ENCODE measurements around the gene CCL28.

Gene CCL28

GRCh38 chr5:43401827-43402226 lies 10.4 kb downstream of the CCL28 start:
- Mint-ChIP-seq H3K4me1 (no peaks in the 10 kb centered on the region), H3K36me3 (ENCODE audit: low read depth) (no peaks in the 10 kb centered on the region), H3K4me3 (no peak overlapping the region), H3K9me3 (peaks cover 26% of the 10 kb centered on the region), H3K27me3 (ENCODE audit: low read depth, poor library complexity) (peaks cover 15% of the 10 kb centered on the region), H3K27ac (no peak overlapping the region)
- no peak for DNase-seq
- no peak for TF ChIP-seq CTCF (IDR thresholded peaks at IDR 0.05)

- no peak overlapping the region for H3K4me3 Mint-ChIP-seq
- no peaks in the 10 kb centered on the region for H3K4me1 Mint-ChIP-seq
- DNase-seq, result no peak
- TF ChIP-seq CTCF (IDR thresholded peaks at IDR 0.05), result no peak
- H3K27me3 Mint-ChIP-seq (ENCODE audit: low read depth, poor library complexity), result peaks cover 16% of the 10 kb centered on the region
- no peaks in the 10 kb centered on the region for H3K36me3 Mint-ChIP-seq (ENCODE audit: low read depth)
- H3K27ac Mint-ChIP-seq, result no peak overlapping the region
- H3K9me3 Mint-ChIP-seq, result peaks cover 27% of the 10 kb centered on the region
Measured at GRCh38 chr5:43400082-43400481, 12.1 kb downstream of the CCL28 start.

GRCh38 chr5:43396762-43397304 lies 15.4 kb downstream of the CCL28 start:
- no peaks in the 10 kb centered on the region for H3K4me1 Mint-ChIP-seq
- no peaks in the 10 kb centered on the region for H3K36me3 Mint-ChIP-seq (ENCODE audit: low read depth)
- no peak for TF ChIP-seq CTCF (IDR thresholded peaks at IDR 0.05)
- H3K27me3 Mint-ChIP-seq (ENCODE audit: low read depth, poor library complexity), result peaks cover 8% of the 10 kb centered on the region
- H3K4me3 Mint-ChIP-seq, result no peak overlapping the region
- H3K9me3 Mint-ChIP-seq, result peaks cover 13% of the 10 kb centered on the region
- no peak for DNase-seq
- H3K27ac Mint-ChIP-seq, result no peak overlapping the region

GRCh38 chr5:43390471-43390870 lies 21.7 kb downstream of the CCL28 start:
- H3K4me3 Mint-ChIP-seq, result no peak overlapping the region
- H3K36me3 Mint-ChIP-seq (ENCODE audit: low read depth), result no peaks in the 10 kb centered on the region
- peaks cover 6% of the 10 kb centered on the region for H3K27me3 Mint-ChIP-seq (ENCODE audit: low read depth, poor library complexity)
- no peak for TF ChIP-seq CTCF (IDR thresholded peaks at IDR 0.05)
- no peaks in the 10 kb centered on the region for H3K4me1 Mint-ChIP-seq
- no peak for DNase-seq
- H3K27ac Mint-ChIP-seq, result no peak overlapping the region
- H3K9me3 Mint-ChIP-seq, result no peaks in the 10 kb centered on the region

- H3K9me3 Mint-ChIP-seq, result no peaks in the 10 kb centered on the region
- H3K27me3 Mint-ChIP-seq (ENCODE audit: low read depth, poor library complexity), result peaks cover 6% of the 10 kb centered on the region
- no peaks in the 10 kb centered on the region for H3K36me3 Mint-ChIP-seq (ENCODE audit: low read depth)
- H3K27ac Mint-ChIP-seq, result no peak overlapping the region
- H3K4me3 Mint-ChIP-seq, result no peak overlapping the region
- DNase-seq, result peak; percentile 52
- TF ChIP-seq CTCF (IDR thresholded peaks at IDR 0.05), result peak; percentile 85
- no peaks in the 10 kb centered on the region for H3K4me1 Mint-ChIP-seq
Measured at GRCh38 chr5:43389679-43390329, 22.4 kb downstream of the CCL28 start.

GRCh38 chr5:43386960-43387362 lies 25.2 kb downstream of the CCL28 start:
- H3K36me3 Mint-ChIP-seq (ENCODE audit: low read depth), result no peaks in the 10 kb centered on the region
- peaks cover 10% of the 10 kb centered on the region for H3K27me3 Mint-ChIP-seq (ENCODE audit: low read depth, poor library complexity)
- TF ChIP-seq CTCF (IDR thresholded peaks at IDR 0.05), result no peak

More at GRCh38 chr5:43386960-43387362, 25.2 kb downstream of the CCL28 start:
- Mint-ChIP-seq H3K4me3 (no peak overlapping the region), H3K27ac (no peak overlapping the region), H3K4me1 (no peaks in the 10 kb centered on the region), H3K9me3 (no peaks in the 10 kb centered on the region)
- DNase-seq, result no peak
